SU-DHL-6 (cell line): ENCODE data around the gene CPAMD8.

ENCODE experiments used
- H2AFZ ChIP-seq: fragments of 200-600 bp; sonication (generic); 2 replicates; pipeline ENCODE4 v1.6.1; 2014; ENCODE audit warnings: low read depth, mild to moderate bottlenecking, moderate library complexity, mixed read lengths, antibody characterized with exemption, low read length; ENCODE audit not compliant: severe bottlenecking
- H3F3A ChIP-seq: fragments of 200-600 bp; shearing (Covaris generic); 2 replicates; pipeline ENCODE4 v1.6.0; 2016; ENCODE audit warnings: antibody characterized with exemption, mild to moderate bottlenecking; ENCODE audit not compliant: insufficient read depth
- H3K27ac ChIP-seq: fragments of 200-600 bp; sonication (generic); 2 replicates; pipeline ENCODE4 v1.5.1; 2016; ENCODE audit warnings: low read depth, mild to moderate bottlenecking, low read length, moderate library complexity, mixed read lengths
- H3K27me3 ChIP-seq: fragments of 200-600 bp; sonication (generic), shearing (Covaris generic); 2 replicates; pipeline ENCODE4 v1.6.0; 2014; ENCODE audit warnings: mild to moderate bottlenecking, low read length
- H3K36me3 ChIP-seq: fragments of 200-600 bp; sonication (generic); 2 replicates; pipeline ENCODE4 v1.6.1; 2014; ENCODE audit warnings: mild to moderate bottlenecking, low read length, mixed read lengths
- H3K4me2 ChIP-seq: fragments of 300-600, 200-600 bp; shearing (Covaris generic), sonication (generic); 2 replicates; pipeline ENCODE4 v1.6.0; 2014; ENCODE audit warnings: low read length, low read depth, mild to moderate bottlenecking; ENCODE audit not compliant: poor library complexity, severe bottlenecking
- H3K4me3 ChIP-seq: fragments of 200-600 bp; sonication (generic); 2 replicates; pipeline ENCODE4 v1.5.1; 2014; ENCODE audit warnings: antibody characterized with exemption, low read length, mild to moderate bottlenecking, mixed read lengths; ENCODE audit not compliant: insufficient read depth, poor library complexity, severe bottlenecking
- H3K79me2 ChIP-seq: fragments of 200-600 bp; sonication (generic); 2 replicates; pipeline ENCODE4 v1.6.1; 2014; ENCODE audit warnings: mild to moderate bottlenecking, low read length, moderate library complexity; ENCODE audit not compliant: insufficient read depth
- H3K9ac ChIP-seq: fragments of 200-600 bp; sonication (generic); 2 replicates; pipeline ENCODE4 v1.7.0; 2014; ENCODE audit warnings: mild to moderate bottlenecking, low read length
- H3K9me2 ChIP-seq: fragments of 200-600 bp; sonication (generic); replicated peaks from 2 replicates; pipeline ENCODE4 v1.6.1; 2014; ENCODE audit warnings: low read length; ENCODE audit not compliant: insufficient read depth
- H3K9me3 ChIP-seq: fragments of 200-600 bp; sonication (generic); 2 replicates; pipeline ENCODE4 v1.6.1; 2014; ENCODE audit warnings: low read length, mixed read lengths; ENCODE audit not compliant: insufficient read depth
- H4K20me1 ChIP-seq: fragments of 200-600 bp; sonication (generic); 2 replicates; pipeline ENCODE4 v1.6.1; 2014; ENCODE audit warnings: low read depth, mild to moderate bottlenecking, antibody characterized with exemption, low read length, moderate library complexity, mixed read lengths
- CTCF ChIP-seq: fragments of 200-600 bp; sonication (generic); IDR thresholded peaks from one replicate; pipeline ENCODE4 v1.5.1; 2017; ENCODE audit warnings: antibody characterized with exemption, mild to moderate bottlenecking, low read length, moderate library complexity; ENCODE audit not compliant: insufficient read depth, poor library complexity, severe bottlenecking
- EZH2phosphoT487 ChIP-seq: fragments of 200-600 bp; sonication (generic), shearing (Covaris generic); conservative IDR thresholded peaks from 2 replicates; pipeline ENCODE4 v1.6.1; 2018; ENCODE audit warnings: mild to moderate bottlenecking, antibody characterized with exemption, low read length, moderate library complexity, mixed read lengths

Gene CPAMD8

GRCh38 chr19:16945762-16946465, 80.7 kb downstream of the CPAMD8 start:
- Histone ChIP-seq H3K27ac (no peak overlapping the region), H3K4me3 (no peak overlapping the region), H3K9me3 (no peaks in the 10 kb centered on the region), H3K36me3 (no peaks in the 10 kb centered on the region), H3K9me2 (no peaks in the 10 kb centered on the region), H3K79me2 (no peaks in the 10 kb centered on the region), H3K4me2 (no peak overlapping the region), H3K9ac (no peak overlapping the region), H2AFZ (no peak overlapping the region), H3K27me3 (no peaks in the 10 kb centered on the region), H3F3A (no peaks in the 10 kb centered on the region), H4K20me1 (no peaks in the 10 kb centered on the region)
- TF ChIP-seq EZH2phosphoT487 (no peak), CTCF (no peak)

GRCh38 chr19:16945364-16945714, 81.3 kb downstream of the CPAMD8 start:
- Histone ChIP-seq H3K9me3 (no peaks in the 10 kb centered on the region), H3K4me2 (no peak overlapping the region), H3K79me2 (no peaks in the 10 kb centered on the region), H3K36me3 (no peaks in the 10 kb centered on the region), H4K20me1 (no peaks in the 10 kb centered on the region), H3K4me3 (no peak overlapping the region), H2AFZ (no peak overlapping the region), H3K27me3 (no peaks in the 10 kb centered on the region), H3F3A (no peaks in the 10 kb centered on the region), H3K9ac (no peak overlapping the region), H3K27ac (no peak overlapping the region), H3K9me2 (no peaks in the 10 kb centered on the region)
- no peak for TF ChIP-seq EZH2phosphoT487
- TF ChIP-seq CTCF, result no peak

- H4K20me1 ChIP-seq, result no peaks in the 10 kb centered on the region
Observed at GRCh38 chr19:16944626-16945363, 81.8 kb downstream of the CPAMD8 start.

More at GRCh38 chr19:16944626-16945363, 81.8 kb downstream of the CPAMD8 start:
- Histone ChIP-seq H3K27me3 (no peaks in the 10 kb centered on the region), H2AFZ (no peak overlapping the region), H3K9me2 (no peaks in the 10 kb centered on the region), H3K36me3 (no peaks in the 10 kb centered on the region), H3K9me3 (no peaks in the 10 kb centered on the region), H3K27ac (no peak overlapping the region), H3F3A (no peaks in the 10 kb centered on the region), H3K9ac (no peak overlapping the region), H3K4me3 (no peak overlapping the region), H3K79me2 (no peaks in the 10 kb centered on the region), H3K4me2 (no peak overlapping the region)
- TF ChIP-seq CTCF (no peak), EZH2phosphoT487 (no peak)
